GM12891 (cell line): ENCODE measurements around the gene GDPD4.

ENCODE experiments used
- POLR2A ChIP-seq: IDR thresholded peaks from 2 replicates; pipeline ENCODE4 v1.6.1; 2011; ENCODE audit warnings: low read depth, low read length, control low read depth
- POLR2AphosphoS5 ChIP-seq: IDR thresholded peaks from 2 replicates; pipeline ENCODE4 v1.6.1; 2011; ENCODE audit warnings: low read depth, low read length, control low read depth
- SPI1 ChIP-seq: IDR thresholded peaks from 2 replicates; pipeline ENCODE4 v1.6.1; 2011; ENCODE audit warnings: low read depth, low read length, control low read depth
- TAF1 ChIP-seq: IDR thresholded peaks from 2 replicates; pipeline ENCODE4 v1.6.1; 2011; ENCODE audit warnings: low read depth, low read length, control low read depth

DNA sequence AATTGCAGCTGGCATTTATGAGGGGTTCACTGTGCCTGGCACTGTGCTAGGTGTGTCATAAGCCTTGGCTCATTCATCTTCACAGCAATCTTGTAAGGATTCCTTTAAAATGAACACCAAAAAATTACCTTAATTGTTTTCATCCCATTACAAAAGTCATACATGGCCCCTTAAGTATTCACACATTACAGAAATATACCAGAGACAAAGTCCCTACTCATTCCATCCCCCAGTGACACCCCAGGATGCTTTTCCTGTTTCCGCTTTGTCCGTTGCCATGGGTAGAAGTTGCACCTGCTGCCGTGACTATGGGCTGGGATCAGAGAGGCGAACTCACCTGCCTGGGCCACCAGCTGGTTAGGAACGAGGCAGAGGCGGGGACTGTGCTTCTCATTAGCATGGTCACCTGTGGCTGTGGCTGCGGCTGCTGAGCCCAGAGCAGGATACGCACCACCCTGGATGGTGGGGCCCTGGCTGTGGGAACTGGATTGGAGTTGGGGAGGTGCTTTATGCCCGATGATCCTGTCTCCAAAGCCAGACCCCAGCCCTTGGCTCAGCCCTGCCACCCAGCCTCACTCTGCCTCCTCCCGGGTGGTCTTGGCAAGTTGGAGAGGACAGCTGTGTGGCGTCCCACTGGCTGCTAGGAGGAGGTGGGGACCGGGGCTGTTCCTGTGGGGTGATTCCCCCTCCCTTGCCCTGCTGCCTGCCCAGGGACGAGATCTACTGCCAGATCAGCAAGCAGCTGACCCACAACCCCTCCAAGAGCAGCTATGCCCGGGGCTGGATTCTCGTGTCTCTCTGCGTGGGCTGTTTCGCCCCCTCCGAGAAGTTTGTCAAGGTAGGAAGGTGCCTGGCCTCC lies 112.6 kb downstream of the GDPD4 start:
- TF ChIP-seq POLR2A (no peak), TAF1 (no peak), POLR2AphosphoS5 (no peak), SPI1 (no peak)
